ENCODE results near the gene MINDY1. TPM values are rescaled to one million over a fixed set of nuclear protein-coding genes. Genes with fewer than 3 reads are reported as not detected.

MINDY1 gene
- total and polyA plus RNA-seq, 9 of the 15 experiments (the other 6 are each of a cell fraction or from before 2014, with no cell fraction given) = 0.49 to 11.0 (median 6.0) TPM

DNA sequence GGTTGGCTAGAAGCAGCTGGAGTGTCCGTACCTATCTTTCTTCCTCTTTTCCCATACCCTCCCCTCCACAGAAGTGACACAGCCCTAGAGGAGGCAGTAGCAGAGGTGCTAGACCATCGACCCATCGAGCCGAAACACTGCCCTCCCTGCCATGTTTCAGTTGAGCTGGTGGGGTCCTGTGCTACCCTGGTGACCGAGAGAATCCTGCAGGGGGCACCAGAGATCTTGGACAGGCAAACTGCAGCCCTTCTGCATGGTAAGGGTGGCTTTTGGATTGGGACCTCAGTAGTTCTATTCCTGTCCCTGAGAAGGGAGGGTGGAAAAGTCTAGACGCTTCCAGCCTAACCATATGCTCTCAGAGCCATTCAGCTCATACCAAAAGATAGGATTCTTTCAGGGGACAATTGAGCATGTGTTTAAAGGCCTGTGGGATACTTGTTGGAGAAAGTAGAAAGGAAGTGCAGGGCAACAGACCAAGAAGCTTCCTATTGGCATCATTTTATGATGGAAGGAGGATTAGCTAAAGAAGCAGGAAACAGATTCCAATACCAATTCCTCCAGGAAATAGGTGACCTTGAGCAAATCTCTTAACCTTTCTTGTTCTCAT lies 17.9 kb upstream of the MINDY1 start:
- Histone ChIP-seq H3K4me3 (no peak overlapping the region), H3K9ac (ENCODE audit: insufficient read depth in 1 of 2, low read depth in 2 of 2, low read length in 2 of 2) (no peak overlapping the region), H3K27ac (ENCODE audit: extremely low read depth, low read depth, low read length) (no peak overlapping the region; the same call in 2 of the 3 replicates), H3K36me3 (ENCODE audit: control insufficient read depth, insufficient read depth, low read length) (peaks cover 44% of the 10 kb centered on the region), H3K27me3 (ENCODE audit: control insufficient read depth in 2 of 2, insufficient read depth in 2 of 2, low read length in 2 of 2) (no peaks in the 10 kb centered on the region), H3K4me1 (replicated peaks in 1 of 2; ENCODE audit: control insufficient read depth in 2 of 2, insufficient read depth in 2 of 2, low read length in 2 of 2) (no peaks in the 10 kb centered on the region; a peak in 2 of 5 replicates), H3K79me2 (ENCODE audit: control insufficient read depth, insufficient read depth, low read length) (no peaks in the 10 kb centered on the region), H3K4me2 (ENCODE audit: insufficient read depth, low read length) (no peak overlapping the region; the same call in 1 of the 2 replicates), H4K20me1 (replicated peaks; ENCODE audit: control insufficient read depth, insufficient read depth, low read length) (no peaks in the 10 kb centered on the region), H3K9me1 (ENCODE audit: control insufficient read depth, insufficient read depth, low read length) (no peaks in the 10 kb centered on the region), H2AFZ (ENCODE audit: low read depth, low read length) (peak overlapping the region; percentile 54; the same call in 1 of the 2 replicates), H3K9me3 (replicated peaks; ENCODE audit: control insufficient read depth, insufficient read depth, low read depth, low read length) (no peaks in the 10 kb centered on the region)
- no TSS peak for BruUV-seq (replicated peaks)
- CTCF ChIA-PET (ENCODE audit: low intra/inter-chr PET ratio) = interaction anchor here (1.0 to 3.4 kb wide), 2 partner anchors 36 to 130 kb away, joined by 3 to 23 read pairs; partner anchors contain the start of genes MLLT11 and TNFAIP8L2
- in situ Hi-C loops (cut with MboI) (no loop called here), intact Hi-C loops (cut with micrococcal nuclease) (loop anchor here (1.0 to 5.0 kb wide), 3 partner anchors 33 to 132 kb away; partner anchors contain the start of genes CDC42SE1, GABPB2 and TNFAIP8L2)
- WGBS (ENCODE audit: insufficient coverage, low coverage, missing lambda C conversion rate) = 14% methylated on average over 6 of the region's 6 CpGs
- DNase-seq (ENCODE audit: extremely low read depth in 1 of 4, low spot score in 3 of 4) (peak; percentile 55 to 88 (median 74)), FAIRE-seq (peak; percentile 94), ATAC-seq (peak; percentile 99)
- POLR2A ChIA-PET = interaction anchor here (0.6 to 2.4 kb wide), 11 partner anchors 10 to 817 kb away, joined by 3 to 8 read pairs (median 3); partner anchors contain the start of gene MRPL9
- TF ChIP-seq ZNF24 (IDR thresholded peaks at IDR 0.05) = peak; percentile 36; the same call in 1 of the 2 replicates
- TF ChIP-seq POLR2A (conservative IDR thresholded peaks at IDR 0.05) = no peak
- TF ChIP-seq CTBP1 (IDR thresholded peaks at IDR 0.05; ENCODE audit: borderline replicate concordance) = peak; percentile 63; the same call in 1 of the 2 replicates
- TF ChIP-seq L3MBTL2 (IDR thresholded peaks at IDR 0.05) = no peak
- no peak for TF ChIP-seq GATA2 (CRISPR knock-in tag; IDR thresholded peaks at IDR 0.05)
- no peak for TF ChIP-seq ZNF79 (CRISPR knock-in tag; IDR thresholded peaks at IDR 0.05; ENCODE audit: low read depth)
- no peak for TF ChIP-seq CHD2 (IDR thresholded peaks at IDR 0.05; ENCODE audit: low read depth, low read length)
- peak in 1 of 3 experiments; percentile 26 for TF ChIP-seq YY1 (IDR thresholded peaks at IDR 0.05; ENCODE audit: borderline replicate concordance in 1 of 3, control insufficient read depth in 1 of 3, extremely low read depth in 1 of 3, insufficient read depth in 3 of 3, insufficient read length in 1 of 3, insufficient replicate concordance in 2 of 3, low read depth in 1 of 3, low read length in 2 of 3)
- TF ChIP-seq ZNF76 (CRISPR knock-in tag; IDR thresholded peaks at IDR 0.05; ENCODE audit: borderline replicate concordance) = no peak
- peak; percentile 15 for TF ChIP-seq TBP (optimal IDR thresholded peaks at IDR 0.05; ENCODE audit: low read depth, low read length)
- TF ChIP-seq ZNF174 (CRISPR knock-in tag; IDR thresholded peaks at IDR 0.05) = no peak
- no peak for TF ChIP-seq SMAD2 (IDR thresholded peaks at IDR 0.05; ENCODE audit: low read depth, low read length)
- 0 out of 2 replicates have a peak, but pooled peaks have one; percentile 3 for TF ChIP-seq TEAD4 (IDR thresholded peaks at IDR 0.05; ENCODE audit: low read length)
- TF ChIP-seq TEAD4 (CRISPR knock-in tag; IDR thresholded peaks at IDR 0.05; ENCODE audit: borderline replicate concordance) = no peak
- TF ChIP-seq ZNF324 (CRISPR knock-in tag; IDR thresholded peaks at IDR 0.05) = no peak
- no peak for TF ChIP-seq RBBP5 (IDR thresholded peaks at IDR 0.05; ENCODE audit: borderline replicate concordance, insufficient read depth, low read length, poor library complexity, severe bottlenecking)
- TF ChIP-seq ESRRA (IDR thresholded peaks at IDR 0.05; ENCODE audit: borderline replicate concordance, low read depth) = peak; percentile 12; the same call in 1 of the 2 replicates
- TF ChIP-seq SMC3 (conservative IDR thresholded peaks at IDR 0.05; ENCODE audit: insufficient read depth, low read depth, low read length) = peak; percentile 84
- peak; percentile 12; the same call in 1 of the 2 replicates for TF ChIP-seq ATF7 (IDR thresholded peaks at IDR 0.05)
- TF ChIP-seq NR3C1 (CRISPR knock-in tag; IDR thresholded peaks at IDR 0.05) = no peak
- TF ChIP-seq RB1 (IDR thresholded peaks at IDR 0.05; ENCODE audit: low read depth) = 0 out of 2 replicates have a peak, but pooled peaks have one; percentile 18
- TF ChIP-seq NONO (IDR thresholded peaks at IDR 0.05; ENCODE audit: low read depth in 2 of 2, low read length in 1 of 2) = no peak
- peak; percentile 44; the same call in 1 of the 2 replicates for TF ChIP-seq SP1 (CRISPR knock-in tag; IDR thresholded peaks at IDR 0.05)
- TF ChIP-seq HCFC1 (IDR thresholded peaks at IDR 0.05; ENCODE audit: low read depth, low read length) = peak; percentile 24; the same call in 1 of the 2 replicates
- TF ChIP-seq KDM1A (IDR thresholded peaks at IDR 0.05) = no peak

All from K562 (cell line).